Endometrial microvascular endothelial cells (primary cell): ENCODE results near the gene PPP1R9B. TPM values are rescaled to one million over a fixed set of nuclear protein-coding genes. Genes with fewer than 3 reads are reported as not detected.

ENCODE experiments used
- in situ Hi-C: cut with HindIII; loops from 2 replicates; pipeline ENCODE4 v1.10.0; 2017; ENCODE audit warnings: low sequenced_read_pairs, low pct_unique_long_range_greater_than_20kb; ENCODE audit errors: inconsistent ontology term
- total RNA-seq: library from RNA; depleted of rRNA; stranded (reverse); fragments of >200 nt; gene quantifications from one replicate; pipeline ENCODE4 v1.2.3, GENCODE V29; 2015; ENCODE audit errors: inconsistent ontology term

Gene PPP1R9B
- total RNA-seq = 28.3 TPM

DNA sequence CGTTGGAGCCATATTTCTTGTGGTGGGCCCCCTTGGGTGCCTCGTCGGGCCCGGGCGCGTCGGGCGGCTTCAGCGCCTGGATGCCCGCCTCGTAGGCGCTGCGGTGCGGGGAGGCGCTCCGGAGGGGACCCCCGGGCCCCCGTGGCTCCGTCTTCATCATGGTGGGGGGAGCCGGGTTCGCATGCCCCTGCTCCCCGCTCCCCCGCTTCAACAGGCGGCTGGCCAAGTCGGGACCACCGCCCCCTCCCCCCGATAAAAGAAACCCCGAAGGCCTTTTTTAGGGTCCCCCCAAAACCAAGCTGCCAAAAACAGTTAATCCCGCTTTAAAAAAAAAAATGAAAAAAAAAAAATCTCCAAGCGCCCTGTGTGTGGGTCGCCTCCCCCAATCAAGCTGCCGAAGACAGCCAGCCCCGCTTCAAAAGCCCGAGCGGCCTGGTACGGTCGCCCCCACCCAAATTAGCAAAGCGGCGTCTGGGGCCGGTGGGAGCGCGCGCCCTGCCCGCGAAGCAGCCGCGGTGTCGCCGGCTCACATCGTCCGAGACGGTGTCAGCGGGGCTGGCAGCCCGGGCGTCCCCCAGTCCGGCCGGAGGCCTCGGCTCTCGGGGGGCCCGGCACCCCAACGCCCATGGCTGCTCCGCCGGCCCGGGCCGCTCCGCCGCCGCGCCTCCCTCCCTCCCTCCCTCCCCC, at the start of gene PPP1R9B:
PPP1R9B (minus strand) TSS at position 324 of the 687 bp plus-strand sequence; CDS start at position 160, 164 bp downstream.
- in situ Hi-C loops = no loop called here

GRCh38 chr17:50199803-50200456, 49.5 kb upstream of the PPP1R9B start:
- in situ Hi-C loops = loop anchor here (5.0 kb wide), 1 partner anchor 67 kb away; no protein-coding TSS in a partner anchor

DNA sequence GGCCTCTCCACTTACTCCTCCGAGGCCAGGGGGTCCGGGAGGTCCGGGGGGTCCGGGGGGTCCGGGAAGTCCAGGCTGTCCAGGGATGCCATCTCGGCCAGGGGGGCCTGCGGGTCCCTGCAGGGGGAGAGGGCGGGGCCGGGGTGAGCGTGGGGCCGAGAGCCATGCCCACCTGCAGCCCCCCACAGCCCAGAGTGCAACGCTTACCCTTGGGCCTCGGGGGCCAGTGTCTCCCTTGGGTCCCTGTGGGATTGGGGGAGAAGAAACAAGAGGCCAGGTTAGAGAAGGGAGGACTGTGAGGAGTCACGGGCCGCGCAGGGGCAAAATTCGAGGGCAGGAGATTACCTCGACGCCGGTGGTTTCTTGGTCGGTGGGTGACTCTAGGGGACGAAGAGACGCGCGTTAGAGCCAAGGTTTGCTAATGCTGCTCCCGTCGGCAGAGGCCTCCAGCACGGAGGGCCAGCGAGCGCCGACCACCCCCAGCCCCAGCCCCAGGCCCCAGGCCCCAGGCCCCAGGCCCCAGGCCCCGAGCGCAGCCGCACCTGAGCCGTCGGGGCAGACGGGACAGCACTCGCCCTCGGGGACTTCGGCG, 48.8 kb upstream of the PPP1R9B start:
- in situ Hi-C loops = no loop called here

DNA sequence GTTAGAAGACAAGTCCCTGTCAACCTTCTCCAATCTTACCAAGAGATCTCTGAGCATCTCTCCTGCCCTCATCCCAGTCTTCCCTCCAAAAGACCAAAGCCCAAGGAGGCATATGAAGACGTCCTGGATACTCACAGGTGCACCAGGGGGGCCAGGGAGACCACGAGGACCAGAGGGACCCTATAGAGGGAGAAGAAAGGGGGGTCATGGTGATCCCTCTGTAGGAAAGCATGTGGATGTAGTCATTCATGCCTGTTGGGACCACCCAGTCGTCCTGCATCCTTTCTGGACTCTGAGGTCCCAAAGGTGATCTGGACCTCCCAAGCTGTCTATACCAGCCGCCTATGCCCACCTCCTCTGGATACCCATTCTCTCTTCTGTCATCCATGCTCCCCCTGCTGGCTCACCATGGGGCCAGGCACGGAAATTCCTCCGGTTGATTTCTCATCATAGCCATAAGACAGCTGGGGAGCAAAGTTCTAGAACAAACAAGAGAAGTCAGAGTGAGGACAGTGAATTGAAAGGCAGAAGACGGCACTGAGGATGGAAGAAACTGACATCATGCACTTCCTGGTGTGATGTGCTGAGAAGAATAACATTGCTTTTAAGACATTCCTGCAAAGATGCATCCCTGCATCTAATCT, 47.7 kb upstream of the PPP1R9B start:
- in situ Hi-C loops = no loop called here

DNA sequence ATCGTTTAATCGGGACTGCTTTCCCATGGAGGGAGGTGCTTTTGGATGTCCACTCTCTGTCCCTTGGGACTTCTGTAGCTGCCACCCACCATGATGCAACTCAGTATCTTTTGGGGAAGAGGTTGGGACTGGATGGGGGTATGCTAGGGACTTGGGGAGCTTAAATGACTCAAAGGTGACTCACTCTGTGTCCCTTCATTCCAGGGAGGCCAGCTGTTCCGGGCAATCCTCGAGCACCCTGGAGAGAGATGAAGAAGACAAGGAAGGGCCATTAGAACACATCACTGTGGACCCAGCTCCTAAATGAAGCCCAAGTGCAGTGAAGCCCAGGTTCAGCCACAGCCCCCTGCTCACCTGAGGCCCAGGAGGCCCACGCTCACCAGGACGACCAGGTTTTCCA, 46.3 kb upstream of the PPP1R9B start:
- in situ Hi-C loops = no loop called here

- in situ Hi-C loops = no loop called here
Observed at GRCh38 chr17:50196036-50196435, 45.6 kb upstream of the PPP1R9B start.

GRCh38 chr17:50194934-50195865, 44.7 kb upstream of the PPP1R9B start:
- in situ Hi-C loops = no loop called here

DNA sequence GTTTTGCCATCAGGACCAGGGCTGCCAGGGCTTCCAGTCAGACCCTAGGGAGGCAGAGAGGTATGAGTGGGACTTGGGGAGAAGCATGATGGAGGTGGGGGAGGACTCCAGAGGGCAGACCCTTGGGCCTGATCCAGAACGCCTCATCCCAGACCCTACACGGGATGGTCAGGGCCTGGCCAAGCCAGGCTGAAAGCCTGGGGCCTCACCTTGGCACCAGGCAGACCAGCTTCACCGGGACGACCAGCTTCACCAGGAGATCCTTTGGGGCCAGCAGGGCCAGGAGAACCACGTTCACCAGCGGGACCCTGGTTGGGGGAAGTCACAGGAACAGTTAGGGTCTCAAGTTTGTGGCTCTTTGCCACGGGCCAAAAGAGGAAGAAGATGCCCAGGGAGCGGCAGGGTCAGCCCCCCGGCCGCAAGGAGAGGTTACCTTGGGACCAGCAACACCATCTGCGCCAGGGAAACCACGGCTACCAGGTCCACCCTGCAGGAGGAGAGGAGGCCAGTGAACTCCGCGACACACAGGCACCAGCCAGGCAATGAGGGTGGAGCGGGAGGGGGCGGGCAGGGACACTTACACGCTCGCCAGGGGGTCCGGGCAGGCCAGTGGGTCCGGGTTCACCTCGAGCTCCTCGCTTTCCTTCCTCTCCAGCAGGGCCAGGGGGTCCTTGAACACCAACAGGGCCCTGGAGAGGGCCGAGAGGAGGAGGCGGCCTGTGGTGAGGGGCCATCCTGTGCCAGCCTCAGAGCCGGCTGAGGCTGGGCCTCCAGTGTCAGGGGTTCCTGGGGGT, 43.9 kb upstream of the PPP1R9B start:
- in situ Hi-C loops = no loop called here

DNA sequence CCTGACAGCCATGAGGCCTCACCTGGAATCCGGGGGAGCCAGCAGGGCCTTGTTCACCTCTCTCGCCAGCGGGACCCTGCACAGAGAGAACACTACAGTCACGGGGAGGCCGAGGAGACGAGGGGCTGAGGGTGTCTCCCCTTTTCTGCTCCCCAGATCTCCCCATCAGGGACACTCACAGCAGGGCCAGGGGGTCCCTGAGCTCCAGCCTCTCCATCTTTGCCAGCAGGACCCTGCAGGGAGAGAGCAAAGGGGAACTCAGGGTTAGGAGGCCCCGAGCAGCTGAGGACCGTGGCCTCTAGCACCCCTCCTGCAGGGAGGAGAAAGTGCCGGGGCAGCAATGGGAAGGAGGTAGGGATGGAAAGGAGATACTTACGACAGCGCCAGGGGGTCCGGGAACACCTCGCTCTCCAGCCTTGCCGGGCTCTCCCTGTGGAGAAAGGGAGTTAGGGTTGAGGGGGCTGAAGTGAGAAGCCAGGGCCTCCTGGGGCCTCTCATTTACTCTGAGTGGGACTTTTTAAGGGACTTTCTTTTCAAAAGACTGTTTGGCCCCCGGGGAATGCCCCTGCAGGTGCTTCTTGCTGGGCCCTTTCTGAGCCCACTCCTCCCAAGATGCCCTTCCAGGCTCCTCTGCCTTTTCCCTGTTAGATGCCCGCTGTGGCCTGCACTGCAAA, 42.3 kb upstream of the PPP1R9B start:
- in situ Hi-C loops = no loop called here

GRCh38 chr17:50192144-50192617, 41.7 kb upstream of the PPP1R9B start:
- in situ Hi-C loops = no loop called here

GRCh38 chr17:50191359-50192143, 41.1 kb upstream of the PPP1R9B start:
- in situ Hi-C loops = no loop called here

DNA sequence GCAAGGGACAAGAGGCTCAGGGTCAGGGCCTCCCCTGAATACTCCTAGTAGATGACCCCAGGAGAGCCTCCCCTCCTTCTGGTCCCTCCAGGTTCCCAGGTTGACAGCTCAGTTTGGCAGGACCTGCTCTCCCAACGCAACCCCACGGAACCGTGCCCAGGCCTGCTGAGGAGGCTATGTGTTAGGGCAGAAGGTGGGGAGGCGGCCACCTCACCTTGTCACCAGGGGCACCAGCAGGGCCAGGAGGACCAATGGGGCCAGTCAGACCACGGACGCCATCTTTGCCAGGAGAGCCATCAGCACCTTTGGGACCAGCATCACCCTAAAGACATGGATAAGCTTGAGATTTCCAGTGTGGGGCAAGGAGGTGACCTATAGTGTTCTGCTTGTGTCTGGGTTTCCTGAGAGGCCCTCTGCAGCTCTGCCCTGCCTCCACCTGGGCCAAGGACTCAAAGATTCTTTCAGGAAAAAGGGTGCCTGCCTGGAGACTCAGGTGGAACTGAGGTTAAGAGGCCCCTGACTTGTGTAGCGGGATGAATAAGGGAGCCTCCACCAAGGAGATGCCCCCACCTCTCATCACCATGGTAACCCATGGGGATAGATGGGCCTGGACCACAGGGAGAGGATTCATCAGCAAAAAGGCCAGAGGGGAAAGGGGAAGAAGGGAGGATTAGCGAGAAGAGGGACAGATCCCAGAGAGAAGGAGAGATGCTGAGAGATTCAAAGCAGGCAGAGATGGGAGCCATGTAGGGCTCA, 40.3 kb upstream of the PPP1R9B start:
- in situ Hi-C loops = no loop called here

- in situ Hi-C loops = no loop called here
Observed at GRCh38 chr17:50190293-50190602, 39.8 kb upstream of the PPP1R9B start.

DNA sequence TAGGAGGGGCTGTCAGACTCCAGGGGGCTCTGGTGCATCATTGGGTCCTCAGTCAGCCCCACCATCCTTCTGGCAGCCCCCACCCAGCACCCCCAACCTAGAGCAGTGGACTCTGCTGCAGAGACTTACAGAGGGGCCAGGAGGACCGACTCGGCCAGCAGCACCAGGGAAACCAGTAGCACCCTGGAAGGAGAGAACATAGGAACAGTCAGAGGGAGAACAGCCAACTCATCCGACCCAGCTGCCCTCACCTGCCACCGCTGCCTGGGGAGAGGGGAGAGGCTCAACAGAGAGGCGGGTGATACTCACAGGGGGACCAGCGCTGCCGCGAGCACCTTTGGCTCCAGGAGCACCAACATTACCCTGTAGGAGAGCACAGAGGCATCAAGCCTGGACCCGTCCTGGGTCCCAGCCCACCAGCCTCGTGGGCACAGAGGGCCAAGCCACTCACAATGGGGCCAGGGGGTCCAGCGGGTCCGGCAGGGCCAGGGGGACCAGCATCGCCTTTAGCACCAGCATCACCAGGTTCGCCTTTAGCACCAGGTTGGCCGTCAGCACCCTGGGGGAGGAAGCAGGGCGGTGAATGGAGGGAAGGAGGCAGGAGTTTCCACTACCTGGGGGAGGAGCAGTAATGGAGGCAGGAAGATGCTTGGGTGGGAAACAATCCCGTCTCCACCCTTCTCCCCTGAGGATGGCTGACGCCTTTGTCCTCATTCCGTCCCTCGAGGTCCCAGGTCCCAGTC, 39.2 kb upstream of the PPP1R9B start:
- in situ Hi-C loops = no loop called here

DNA sequence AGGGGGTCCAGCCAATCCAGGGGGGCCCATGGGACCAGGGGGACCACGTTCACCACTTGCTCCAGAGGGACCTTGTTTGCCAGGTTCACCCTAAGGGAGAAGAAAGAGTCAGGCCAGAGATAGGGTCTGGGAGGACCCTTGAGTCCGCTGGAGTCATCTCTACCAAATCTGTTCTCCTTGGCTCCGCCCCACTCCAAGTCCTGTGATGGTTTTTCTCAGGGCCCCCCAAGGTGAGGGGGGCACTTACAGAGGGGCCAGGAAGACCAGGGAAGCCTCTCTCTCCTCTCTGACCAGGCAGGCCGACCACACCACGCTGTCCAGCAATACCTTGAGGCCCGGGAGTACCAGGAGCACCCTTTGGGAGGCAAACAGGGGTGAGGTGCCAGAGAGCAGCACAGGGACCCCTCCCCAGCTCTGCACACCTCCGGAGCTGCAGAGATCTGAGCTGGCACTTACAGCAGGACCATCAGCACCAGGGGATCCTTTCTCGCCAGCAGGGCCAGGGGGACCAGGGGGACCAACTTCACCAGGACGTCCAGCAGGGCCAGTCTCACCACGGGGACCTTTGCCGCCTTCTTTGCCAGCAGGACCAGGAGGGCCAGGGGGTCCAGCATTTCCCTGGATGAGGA, 38.6 kb upstream of the PPP1R9B start:
- in situ Hi-C loops = no loop called here
